ENCODE data around the gene SLC44A3.
"Not testable (repeated sequence)": the region's sequence is repeated elsewhere in the genome, so short reads cannot be mapped to it uniquely, and the experiment has no call there.

SLC44A3 gene

GRCh38 chr1:94803106-94803505 lies 17.1 kb upstream of the SLC44A3 start:
- no peak for FAIRE-seq

GRCh38 chr1:94803517-94804441 lies 16.4 kb upstream of the SLC44A3 start:
- FAIRE-seq = no peak

GRCh38 chr1:94804442-94804837 lies 15.7 kb upstream of the SLC44A3 start:
- no peak for FAIRE-seq

- FAIRE-seq = no peak
Measured at GRCh38 chr1:94805912-94806311, 14.2 kb upstream of the SLC44A3 start.

GRCh38 chr1:94806441-94806871 lies 13.7 kb upstream of the SLC44A3 start:
- no peak for FAIRE-seq

GRCh38 chr1:94807742-94808491 lies 12.2 kb upstream of the SLC44A3 start:
- no peak for FAIRE-seq

GRCh38 chr1:94808669-94809068 lies 11.5 kb upstream of the SLC44A3 start:
- FAIRE-seq = no peak

- no peak for FAIRE-seq
Measured at GRCh38 chr1:94812985-94813384, 7.2 kb upstream of the SLC44A3 start.

GRCh38 chr1:94816030-94816429 lies 4.1 kb upstream of the SLC44A3 start:
- FAIRE-seq = no peak

- no peak for FAIRE-seq
Measured at GRCh38 chr1:94817712-94818111, 2.4 kb upstream of the SLC44A3 start.

- FAIRE-seq = no peak
Measured at GRCh38 chr1:94819238-94819944, 766 bp upstream of the SLC44A3 start.

- FAIRE-seq = no peak
Measured at GRCh38 chr1:94820936-94821335, 779 bp downstream of the SLC44A3 start.

GRCh38 chr1:94821636-94822305 lies 1.6 kb downstream of the SLC44A3 start:
- FAIRE-seq = no peak

- FAIRE-seq = no peak
Measured at GRCh38 chr1:94823116-94823515, 3.0 kb downstream of the SLC44A3 start.

- no peak for FAIRE-seq
Measured at GRCh38 chr1:94825936-94826335, 5.8 kb downstream of the SLC44A3 start.

- no peak for FAIRE-seq
Measured at GRCh38 chr1:94827434-94827833, 7.3 kb downstream of the SLC44A3 start.

GRCh38 chr1:94828251-94828650 lies 8.1 kb downstream of the SLC44A3 start:
- no peak for FAIRE-seq

- no peak for FAIRE-seq
Measured at GRCh38 chr1:94831641-94832040, 11.5 kb downstream of the SLC44A3 start.

- FAIRE-seq = no peak
Measured at GRCh38 chr1:94832446-94832845, 12.3 kb downstream of the SLC44A3 start.

GRCh38 chr1:94832931-94833585 lies 12.9 kb downstream of the SLC44A3 start:
- FAIRE-seq = no peak

GRCh38 chr1:94836891-94837290 lies 16.7 kb downstream of the SLC44A3 start:
- FAIRE-seq = no peak

- not testable (repeated sequence) for FAIRE-seq
Measured at GRCh38 chr1:94840381-94840780, 20.2 kb downstream of the SLC44A3 start.
